SK-N-SH (cell line): ENCODE data around the gene CHGA. TPM values are rescaled to one million over a fixed set of nuclear protein-coding genes. Genes with fewer than 3 reads are reported as not detected.

Experiments used
- CTCF ChIA-PET: fragments of 300-600, 350-600 bp; formaldehyde crosslinking; extraction: SDS; loops from one replicate; lab custom pipeline; 2021; lab: Yijun Ruan, JAX
- POLR2A ChIA-PET: fragments of 350-600 bp; sonication (Branson Sonifier 250); formaldehyde crosslinking; extraction: SDS; loops from one replicate; lab custom pipeline; 2020; ENCODE audit warnings: antibody characterized with exemption, inconsistent platforms; lab: Yijun Ruan, JAX
- DNase-seq: peaks from one replicate; pipeline ENCODE4 v3.0.0; 2012
- H2AFZ ChIP-seq: fragments of 200-600 bp; sonication (generic); 2 replicates; pipeline ENCODE4 v1.8.1; 2016; ENCODE audit warnings: antibody characterized with exemption, mild to moderate bottlenecking, low read depth
- H3F3A ChIP-seq: fragments of 200-600 bp; sonication (generic); replicated peaks from 2 replicates; pipeline ENCODE3; 2016; ENCODE audit warnings: antibody characterized with exemption, mild to moderate bottlenecking; ENCODE audit not compliant: insufficient read depth
- H3K27ac ChIP-seq, 2 experiments: fragments of 200-500 bp in 1 of 2; fragments of 200-600 bp in 1 of 2; sonication (Bioruptor generic) in 1 of 2; sonication (generic), shearing (Covaris generic) in 1 of 2; 2 replicates each; pipeline versions ENCODE4 v1.5.1 to v1.6.1; 2014 to 2016; ENCODE audit warnings: low read depth in 2 of 2, inconsistent platforms in 1 of 2, low read length in 1 of 2, mild to moderate bottlenecking in 1 of 2, mixed read lengths in 1 of 2
- H3K27me3 ChIP-seq: fragments of 200-600 bp; sonication (generic), shearing (Covaris generic); 2 replicates; pipeline ENCODE4 v1.6.1; 2016; ENCODE audit warnings: mixed run types; ENCODE audit not compliant: insufficient read depth
- H3K36me3 ChIP-seq, 2 experiments: fragments of 200-500 bp in 1 of 2; fragments of 200-600 bp in 1 of 2; sonication (Bioruptor generic) in 1 of 2; sonication (generic) in 1 of 2; replicated peaks in 1 of 2; 2 replicates each; pipeline versions ENCODE3 to v1.5.1; 2014 to 2016; ENCODE audit warnings: low read length in 1 of 2, mild to moderate bottlenecking in 1 of 2; ENCODE audit not compliant: insufficient read depth in 2 of 2, control insufficient read depth in 1 of 2
- H3K4me1 ChIP-seq, 2 experiments: fragments of 200-500 bp in 1 of 2; fragments of 200-600 bp in 1 of 2; sonication (Bioruptor generic) in 1 of 2; sonication (generic), shearing (Covaris generic) in 1 of 2; 2 replicates each; pipeline versions ENCODE4 v1.5.1 to v1.6.1; 2014 to 2016; ENCODE audit warnings: low read depth in 1 of 2, low read length in 1 of 2, mixed run types in 1 of 2; ENCODE audit not compliant: insufficient read depth in 2 of 2, control insufficient read depth in 1 of 2
- H3K4me2 ChIP-seq: fragments of 200-600 bp; sonication (generic), shearing (Covaris generic); 2 replicates; pipeline ENCODE4 v1.6.1; 2017; ENCODE audit warnings: mixed run types
- H3K4me3 ChIP-seq, 2 experiments: fragments of 200-500 bp in 1 of 2; fragments of 200-600 bp in 1 of 2; sonication (Bioruptor generic) in 1 of 2; sonication (generic), shearing (Covaris generic) in 1 of 2; 2 replicates each; pipeline versions ENCODE4 v1.5.1 to v1.8.1; 2014 to 2016; ENCODE audit warnings: low read depth in 2 of 2, inconsistent platforms in 1 of 2, low read length in 1 of 2, mild to moderate bottlenecking in 1 of 2, mixed read lengths in 1 of 2, moderate library complexity in 1 of 2
- H3K79me2 ChIP-seq: fragments of 200-600 bp; sonication (generic); 2 replicates; pipeline ENCODE4 v1.8.1; 2017; ENCODE audit warnings: mild to moderate bottlenecking; ENCODE audit not compliant: insufficient read depth
- H3K9ac ChIP-seq: fragments of 200-600 bp; sonication (generic); 2 replicates; pipeline ENCODE4 v1.6.1; 2017; ENCODE audit warnings: mixed run types
- H3K9me2 ChIP-seq: fragments of 200-600 bp; sonication (generic); 2 replicates; pipeline ENCODE4 v1.6.1; 2017; ENCODE audit warnings: mixed run types
- H3K9me3 ChIP-seq: fragments of 200-600 bp; sonication (generic); 2 replicates; pipeline ENCODE4 v1.6.1; 2017; ENCODE audit warnings: mixed run types, mild to moderate bottlenecking, moderate library complexity
- H4K20me1 ChIP-seq: fragments of 200-600 bp; sonication (generic); 2 replicates; pipeline ENCODE4 v1.6.1; 2017; ENCODE audit warnings: mild to moderate bottlenecking, mixed run types; ENCODE audit not compliant: insufficient read depth
- EP300 ChIP-seq, 2 experiments: IDR thresholded peaks; 2 replicates each; pipeline versions ENCODE4 v1.4.0 to v1.6.1; 2012; ENCODE audit warnings: borderline replicate concordance in 1 of 2, low read depth in 1 of 2, low read length in 1 of 2
- EZH2phosphoT487 ChIP-seq: fragments of 200-600 bp; sonication (generic); IDR thresholded peaks from 2 replicates; pipeline ENCODE4 v1.6.1; 2017; ENCODE audit warnings: low read depth, mixed run types, mild to moderate bottlenecking, antibody characterized with exemption, moderate library complexity, borderline replicate concordance
- FOSL2 ChIP-seq: IDR thresholded peaks from 2 replicates; pipeline ENCODE4 v1.4.0; 2012; ENCODE audit warnings: low read depth, mild to moderate bottlenecking, moderate library complexity, borderline replicate concordance
- FOXJ3 ChIP-seq: sonication (generic); formaldehyde crosslinking; IDR thresholded peaks from 2 replicates; pipeline ENCODE4 v1.5.1; 2020; ENCODE audit warnings: mild to moderate bottlenecking, missing genetic modification reagents
- GABPA ChIP-seq: IDR thresholded peaks from 2 replicates; pipeline ENCODE4 v1.4.0; 2012; ENCODE audit warnings: low read depth, mild to moderate bottlenecking
- GATA2 ChIP-seq: sonication (generic); formaldehyde crosslinking; IDR thresholded peaks from 2 replicates; pipeline ENCODE4 v1.5.0; 2020; ENCODE audit warnings: mild to moderate bottlenecking, missing genetic modification reagents
- MEF2A ChIP-seq: IDR thresholded peaks from 2 replicates; pipeline ENCODE4 v1.4.0; 2012; ENCODE audit warnings: low read depth, borderline replicate concordance
- MXI1 ChIP-seq: IDR thresholded peaks from 2 replicates; pipeline ENCODE4 v1.6.1; 2012; ENCODE audit warnings: mild to moderate bottlenecking, low read depth, low read length, improper control_type of control experiment
- NFIC ChIP-seq: IDR thresholded peaks from 2 replicates; pipeline ENCODE4 v1.4.0; 2012; ENCODE audit warnings: borderline replicate concordance
- NRF1 ChIP-seq: IDR thresholded peaks from 2 replicates; pipeline ENCODE4 v1.6.1; 2012; ENCODE audit warnings: low read depth, mild to moderate bottlenecking, low read length
- RAD21 ChIP-seq: IDR thresholded peaks from 2 replicates; pipeline ENCODE4 v1.6.1; 2012; ENCODE audit warnings: mild to moderate bottlenecking, low read length
- RFX5 ChIP-seq: IDR thresholded peaks from 2 replicates; pipeline ENCODE4 v1.6.1; 2012; ENCODE audit warnings: mild to moderate bottlenecking, improper control_type of control experiment, low read length
- RXRA ChIP-seq: IDR thresholded peaks from 2 replicates; pipeline ENCODE4 v1.4.0; 2012; ENCODE audit warnings: low read depth, mild to moderate bottlenecking, borderline replicate concordance
- SIN3A ChIP-seq: IDR thresholded peaks from 2 replicates; pipeline ENCODE4 v1.6.1; 2012; ENCODE audit warnings: low read depth, mild to moderate bottlenecking, low read length, moderate library complexity, borderline replicate concordance
- SMC3 ChIP-seq: IDR thresholded peaks from 2 replicates; pipeline ENCODE4 v1.6.1; 2012; ENCODE audit warnings: low read depth, low read length, improper control_type of control experiment
- TAF1 ChIP-seq: IDR thresholded peaks from 2 replicates; pipeline ENCODE4 v1.6.1; 2012; ENCODE audit warnings: low read depth, mild to moderate bottlenecking, low read length, moderate library complexity, borderline replicate concordance
- TCF12 ChIP-seq: IDR thresholded peaks from 2 replicates; pipeline ENCODE4 v1.4.0; 2012
- WGBS: methylation state at CpG from one replicate; pipeline ENCODE4 v1.1.6; 2017; ENCODE audit warnings: low lambda C conversion rate; 5-methylcytosine and 5-hydroxymethylcytosine counted together
- polyA plus RNA-seq, 3 experiments: library from polyadenylated mRNA; depleted of rRNA; stranded (reverse); fragments of >200 nt; gene quantifications; 2 replicates each; pipeline ENCODE4 v1.2.3, GENCODE V29; 2012
- TF ChIP-seq, protein P1 (sequence below): fragments of 150-350 bp; IDR thresholded peaks from 2 replicates; pipeline ENCODE4 v1.6.1; 2016; ENCODE audit warnings: mild to moderate bottlenecking, low read depth, low read length
- TF ChIP-seq, protein P2 (sequence below): IDR thresholded peaks from 2 replicates; pipeline ENCODE4 v1.4.0; 2012; ENCODE audit warnings: low read depth, borderline replicate concordance
- TF ChIP-seq, protein P3 (sequence below): IDR thresholded peaks from 2 replicates; pipeline ENCODE4; 2012
- TF ChIP-seq, protein P4 (sequence below): IDR thresholded peaks from 2 replicates; pipeline ENCODE4 v1.4.0; 2012; ENCODE audit warnings: low read depth, borderline replicate concordance
- TF ChIP-seq, protein P5 (sequence below): IDR thresholded peaks from 2 replicates; pipeline ENCODE4 v1.6.1; 2012; ENCODE audit warnings: mild to moderate bottlenecking, low read depth, low read length, moderate library complexity
- TF ChIP-seq, protein P6 (sequence below): fragments of 200-600 bp; sonication (generic); IDR thresholded peaks from 2 replicates; pipeline ENCODE4 v1.6.1; 2017; ENCODE audit warnings: antibody characterized with exemption, mild to moderate bottlenecking, moderate library complexity

CHGA gene
- polyA plus RNA-seq, 1 of the 3 experiments (the other 2 are of a cell fraction) = 5.6 TPM

DNA sequence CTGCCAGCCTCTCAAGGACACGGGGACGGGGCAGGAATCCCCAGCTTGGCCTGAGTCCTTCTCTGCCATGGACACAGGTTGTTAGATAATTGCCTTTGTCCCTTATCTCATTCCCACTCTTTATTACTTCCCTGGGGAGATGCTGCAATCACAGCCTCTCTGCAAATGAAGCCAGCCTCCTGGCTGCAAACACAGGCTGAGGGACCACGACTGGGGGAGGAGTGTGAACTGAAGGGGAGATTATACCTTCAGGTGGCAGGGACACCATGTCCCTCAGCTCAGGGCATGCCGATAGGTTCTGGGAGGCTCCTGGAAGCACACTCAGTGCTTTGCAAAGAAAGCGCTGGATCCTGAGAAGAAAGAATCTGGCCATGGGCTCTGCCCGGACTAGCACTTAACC, 16.1 kb upstream of the CHGA start:
- DNase-seq = peak; percentile 75
- H3K27me3 ChIP-seq = no peaks in the 10 kb centered on the region
- CTCF ChIA-PET = interaction anchor here (0.7 to 1.6 kb wide), 7 partner anchors 9 to 206 kb away, joined by 3 to 6 read pairs (median 3); no protein-coding TSS in a partner anchor
- H3K9me3 ChIP-seq = no peaks in the 10 kb centered on the region
- H3K9ac ChIP-seq = no peak overlapping the region
- no peaks in the 10 kb centered on the region for H3K9me2 ChIP-seq
- H3K27ac ChIP-seq = peak overlapping the region in 1 of 2 experiments; percentile 93; a peak in 2 of 4 replicates
- POLR2A ChIA-PET = interaction anchor here (0.8 to 2.0 kb wide), 11 partner anchors 10 to 105 kb away, joined by 3 to 23 read pairs (median 5); partner anchors contain the start of gene CHGA
- H3K79me2 ChIP-seq = no peaks in the 10 kb centered on the region
- H3F3A ChIP-seq = no peaks in the 10 kb centered on the region
- no peaks in the 10 kb centered on the region for H3K36me3 ChIP-seq
- H4K20me1 ChIP-seq = no peaks in the 10 kb centered on the region
- peaks cover 0 to 19% of the 10 kb centered on the region in 2 experiments; a peak in 1 of 4 replicates for H3K4me1 ChIP-seq
- H2AFZ ChIP-seq = no peak overlapping the region
- WGBS = 9% methylated on average over 5 of the region's 6 CpGs
- no peak overlapping the region for H3K4me2 ChIP-seq
- no peak overlapping the region for H3K4me3 ChIP-seq
- TF ChIP-seq, protein P1, sequence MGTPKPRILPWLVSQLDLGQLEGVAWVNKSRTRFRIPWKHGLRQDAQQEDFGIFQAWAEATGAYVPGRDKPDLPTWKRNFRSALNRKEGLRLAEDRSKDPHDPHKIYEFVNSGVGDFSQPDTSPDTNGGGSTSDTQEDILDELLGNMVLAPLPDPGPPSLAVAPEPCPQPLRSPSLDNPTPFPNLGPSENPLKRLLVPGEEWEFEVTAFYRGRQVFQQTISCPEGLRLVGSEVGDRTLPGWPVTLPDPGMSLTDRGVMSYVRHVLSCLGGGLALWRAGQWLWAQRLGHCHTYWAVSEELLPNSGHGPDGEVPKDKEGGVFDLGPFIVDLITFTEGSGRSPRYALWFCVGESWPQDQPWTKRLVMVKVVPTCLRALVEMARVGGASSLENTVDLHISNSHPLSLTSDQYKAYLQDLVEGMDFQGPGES = no peak
- TF ChIP-seq NFIC (no peak), RFX5 (no peak), GABPA (no peak), SIN3A (no peak), TCF12 (no peak), EP300 (IDR thresholded peaks at IDR 0.05; ENCODE audit: borderline replicate concordance in 1 of 2, low read depth in 1 of 2, low read length in 1 of 2) (peak in 1 of 2 experiments; percentile 91; a peak in 2 of 4 replicates), SMC3 (no peak), FOSL2 (no peak), TAF1 (no peak), GATA2 (CRISPR knock-in tag) (peak; percentile 93), NRF1 (no peak), FOXJ3 (CRISPR knock-in tag) (peak; percentile 85), RXRA (no peak), MEF2A (no peak), EZH2phosphoT487 (no peak), MXI1 (peak; percentile 35; the same call in 1 of the 2 replicates), RAD21 (peak; percentile 37)
- TF ChIP-seq, protein P2, sequence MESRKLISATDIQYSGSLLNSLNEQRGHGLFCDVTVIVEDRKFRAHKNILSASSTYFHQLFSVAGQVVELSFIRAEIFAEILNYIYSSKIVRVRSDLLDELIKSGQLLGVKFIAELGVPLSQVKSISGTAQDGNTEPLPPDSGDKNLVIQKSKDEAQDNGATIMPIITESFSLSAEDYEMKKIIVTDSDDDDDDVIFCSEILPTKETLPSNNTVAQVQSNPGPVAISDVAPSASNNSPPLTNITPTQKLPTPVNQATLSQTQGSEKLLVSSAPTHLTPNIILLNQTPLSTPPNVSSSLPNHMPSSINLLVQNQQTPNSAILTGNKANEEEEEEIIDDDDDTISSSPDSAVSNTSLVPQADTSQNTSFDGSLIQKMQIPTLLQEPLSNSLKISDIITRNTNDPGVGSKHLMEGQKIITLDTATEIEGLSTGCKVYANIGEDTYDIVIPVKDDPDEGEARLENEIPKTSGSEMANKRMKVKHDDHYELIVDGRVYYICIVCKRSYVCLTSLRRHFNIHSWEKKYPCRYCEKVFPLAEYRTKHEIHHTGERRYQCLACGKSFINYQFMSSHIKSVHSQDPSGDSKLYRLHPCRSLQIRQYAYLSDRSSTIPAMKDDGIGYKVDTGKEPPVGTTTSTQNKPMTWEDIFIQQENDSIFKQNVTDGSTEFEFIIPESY = no peak
- TF ChIP-seq, protein P3, sequence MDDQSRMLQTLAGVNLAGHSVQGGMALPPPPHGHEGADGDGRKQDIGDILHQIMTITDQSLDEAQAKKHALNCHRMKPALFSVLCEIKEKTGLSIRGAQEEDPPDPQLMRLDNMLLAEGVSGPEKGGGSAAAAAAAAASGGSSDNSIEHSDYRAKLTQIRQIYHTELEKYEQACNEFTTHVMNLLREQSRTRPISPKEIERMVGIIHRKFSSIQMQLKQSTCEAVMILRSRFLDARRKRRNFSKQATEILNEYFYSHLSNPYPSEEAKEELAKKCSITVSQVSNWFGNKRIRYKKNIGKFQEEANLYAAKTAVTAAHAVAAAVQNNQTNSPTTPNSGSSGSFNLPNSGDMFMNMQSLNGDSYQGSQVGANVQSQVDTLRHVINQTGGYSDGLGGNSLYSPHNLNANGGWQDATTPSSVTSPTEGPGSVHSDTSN = no peak
- TF ChIP-seq, protein P4, sequence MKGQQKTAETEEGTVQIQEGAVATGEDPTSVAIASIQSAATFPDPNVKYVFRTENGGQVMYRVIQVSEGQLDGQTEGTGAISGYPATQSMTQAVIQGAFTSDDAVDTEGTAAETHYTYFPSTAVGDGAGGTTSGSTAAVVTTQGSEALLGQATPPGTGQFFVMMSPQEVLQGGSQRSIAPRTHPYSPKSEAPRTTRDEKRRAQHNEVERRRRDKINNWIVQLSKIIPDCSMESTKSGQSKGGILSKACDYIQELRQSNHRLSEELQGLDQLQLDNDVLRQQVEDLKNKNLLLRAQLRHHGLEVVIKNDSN = no peak
- TF ChIP-seq, protein P5, sequence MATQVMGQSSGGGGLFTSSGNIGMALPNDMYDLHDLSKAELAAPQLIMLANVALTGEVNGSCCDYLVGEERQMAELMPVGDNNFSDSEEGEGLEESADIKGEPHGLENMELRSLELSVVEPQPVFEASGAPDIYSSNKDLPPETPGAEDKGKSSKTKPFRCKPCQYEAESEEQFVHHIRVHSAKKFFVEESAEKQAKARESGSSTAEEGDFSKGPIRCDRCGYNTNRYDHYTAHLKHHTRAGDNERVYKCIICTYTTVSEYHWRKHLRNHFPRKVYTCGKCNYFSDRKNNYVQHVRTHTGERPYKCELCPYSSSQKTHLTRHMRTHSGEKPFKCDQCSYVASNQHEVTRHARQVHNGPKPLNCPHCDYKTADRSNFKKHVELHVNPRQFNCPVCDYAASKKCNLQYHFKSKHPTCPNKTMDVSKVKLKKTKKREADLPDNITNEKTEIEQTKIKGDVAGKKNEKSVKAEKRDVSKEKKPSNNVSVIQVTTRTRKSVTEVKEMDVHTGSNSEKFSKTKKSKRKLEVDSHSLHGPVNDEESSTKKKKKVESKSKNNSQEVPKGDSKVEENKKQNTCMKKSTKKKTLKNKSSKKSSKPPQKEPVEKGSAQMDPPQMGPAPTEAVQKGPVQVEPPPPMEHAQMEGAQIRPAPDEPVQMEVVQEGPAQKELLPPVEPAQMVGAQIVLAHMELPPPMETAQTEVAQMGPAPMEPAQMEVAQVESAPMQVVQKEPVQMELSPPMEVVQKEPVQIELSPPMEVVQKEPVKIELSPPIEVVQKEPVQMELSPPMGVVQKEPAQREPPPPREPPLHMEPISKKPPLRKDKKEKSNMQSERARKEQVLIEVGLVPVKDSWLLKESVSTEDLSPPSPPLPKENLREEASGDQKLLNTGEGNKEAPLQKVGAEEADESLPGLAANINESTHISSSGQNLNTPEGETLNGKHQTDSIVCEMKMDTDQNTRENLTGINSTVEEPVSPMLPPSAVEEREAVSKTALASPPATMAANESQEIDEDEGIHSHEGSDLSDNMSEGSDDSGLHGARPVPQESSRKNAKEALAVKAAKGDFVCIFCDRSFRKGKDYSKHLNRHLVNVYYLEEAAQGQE = no peak
- TF ChIP-seq, protein P6, sequence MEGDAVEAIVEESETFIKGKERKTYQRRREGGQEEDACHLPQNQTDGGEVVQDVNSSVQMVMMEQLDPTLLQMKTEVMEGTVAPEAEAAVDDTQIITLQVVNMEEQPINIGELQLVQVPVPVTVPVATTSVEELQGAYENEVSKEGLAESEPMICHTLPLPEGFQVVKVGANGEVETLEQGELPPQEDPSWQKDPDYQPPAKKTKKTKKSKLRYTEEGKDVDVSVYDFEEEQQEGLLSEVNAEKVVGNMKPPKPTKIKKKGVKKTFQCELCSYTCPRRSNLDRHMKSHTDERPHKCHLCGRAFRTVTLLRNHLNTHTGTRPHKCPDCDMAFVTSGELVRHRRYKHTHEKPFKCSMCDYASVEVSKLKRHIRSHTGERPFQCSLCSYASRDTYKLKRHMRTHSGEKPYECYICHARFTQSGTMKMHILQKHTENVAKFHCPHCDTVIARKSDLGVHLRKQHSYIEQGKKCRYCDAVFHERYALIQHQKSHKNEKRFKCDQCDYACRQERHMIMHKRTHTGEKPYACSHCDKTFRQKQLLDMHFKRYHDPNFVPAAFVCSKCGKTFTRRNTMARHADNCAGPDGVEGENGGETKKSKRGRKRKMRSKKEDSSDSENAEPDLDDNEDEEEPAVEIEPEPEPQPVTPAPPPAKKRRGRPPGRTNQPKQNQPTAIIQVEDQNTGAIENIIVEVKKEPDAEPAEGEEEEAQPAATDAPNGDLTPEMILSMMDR = no peak
